Activated B cell treated with CpG ODN at 0.5 μM for 24 hours (primary cell): ENCODE data around the gene HADHB. TPM values are rescaled to one million over a fixed set of nuclear protein-coding genes. Genes with fewer than 3 reads are reported as not detected.

Experiments used
- ATAC-seq: fragments of 200-7000 bp; cut with Tn5 transposase; one replicate; pipeline ENCODE4 v1.10.0; 2021; ENCODE audit warnings: low read depth, mild to moderate bottlenecking, moderate library complexity
- CTCF ChIA-PET: fragments of 350-600 bp; sonication (Branson Sonifier 250); formaldehyde crosslinking; loops from one replicate; lab custom pipeline; 2021; ENCODE audit warnings: antibody characterized with exemption; lab: Charles Lee
- POLR2A ChIA-PET: fragments of 350-600 bp; sonication (Branson Sonifier 250); formaldehyde crosslinking; loops from one replicate; lab custom pipeline; 2021; ENCODE audit warnings: antibody characterized with exemption; lab: Charles Lee
- DNase-seq: peaks from one replicate; pipeline ENCODE4 v3.0.0; 2022
- H3K27ac Mint-ChIP-seq: one replicate; pipeline ENCODE4 v1.8.0; 2020; ENCODE audit warnings: mixed read lengths
- H3K27me3 Mint-ChIP-seq: one replicate; pipeline ENCODE4 v1.8.0; 2021; ENCODE audit warnings: mixed read lengths
- H3K36me3 Mint-ChIP-seq: one replicate; pipeline ENCODE4 v1.8.0; 2021; ENCODE audit warnings: low read depth, mixed read lengths
- H3K4me1 Mint-ChIP-seq: one replicate; pipeline ENCODE4 v1.8.0; 2021; ENCODE audit warnings: mixed read lengths
- H3K4me3 Mint-ChIP-seq: one replicate; pipeline ENCODE4 v1.8.0; 2020; ENCODE audit warnings: mild to moderate bottlenecking, mixed read lengths
- H3K9me3 Mint-ChIP-seq: one replicate; pipeline ENCODE4 v1.8.0; 2020; ENCODE audit warnings: mixed read lengths
- intact Hi-C: fragments of 100-400 bp; cut with micrococcal nuclease; formaldehyde crosslinking; loops from one replicate; pipeline ENCODE4 v1.15.1; 2024
- total RNA-seq: library from RNA; stranded (reverse); gene quantifications from 2 replicates; pipeline ENCODE4 v1.2.3, GENCODE V29; 2022
- TF ChIP-seq, protein P1 (sequence below): fragments of 200-600 bp; IDR thresholded peaks from one replicate; pipeline ENCODE4 v1.8.0; 2022; ENCODE audit warnings: antibody characterized with exemption, mild to moderate bottlenecking

HADHB gene
- total RNA-seq, 1 donor from 2014 or later: 65.6 TPM

DNA sequence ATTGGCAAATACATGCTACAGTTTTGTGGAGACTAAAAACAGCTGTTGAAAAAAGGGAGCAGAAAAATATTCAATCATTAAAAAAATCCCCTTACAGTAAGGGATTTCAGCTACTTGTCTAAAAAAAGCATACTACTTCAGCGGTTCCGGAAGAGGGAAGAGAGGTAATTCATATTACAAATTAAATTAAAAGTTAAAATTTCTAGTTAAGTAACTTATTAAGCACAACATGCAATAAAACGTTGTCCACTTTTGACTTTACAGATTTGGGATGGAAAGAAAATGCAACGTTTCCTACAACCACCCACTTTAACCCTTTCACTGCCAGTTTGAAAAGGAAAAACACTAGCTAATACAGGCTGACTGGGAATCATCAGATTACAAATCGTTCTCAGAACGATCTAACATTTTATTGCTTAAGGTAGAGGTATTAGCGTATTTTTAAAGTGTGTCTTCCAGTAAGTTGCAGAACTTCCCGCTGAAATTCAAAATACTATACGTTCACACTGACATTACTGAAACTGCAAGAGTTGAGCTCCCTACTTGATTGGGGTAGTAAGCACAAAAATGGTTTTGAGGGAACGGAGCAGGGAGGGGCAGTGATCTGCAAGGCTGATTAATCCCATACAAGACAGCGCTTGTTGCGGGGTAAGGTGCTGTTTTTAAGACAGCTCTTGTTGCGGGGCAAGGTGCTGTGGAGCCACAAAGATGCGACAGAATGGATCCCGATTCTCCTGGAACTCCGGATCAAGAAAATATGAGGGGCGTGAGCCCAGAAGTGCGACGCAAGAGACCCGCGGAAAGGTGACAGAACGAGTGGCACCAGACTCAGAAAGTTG, 1.1 kb upstream of the HADHB start:
- H3K4me3 Mint-ChIP-seq: peak overlapping the region; percentile 97
- CTCF ChIA-PET: interaction anchor here (0.8 to 1.0 kb wide), 3 partner anchors 13 to 156 kb away, joined by 3 read pairs; no protein-coding TSS in a partner anchor
- TF ChIP-seq, protein P1, sequence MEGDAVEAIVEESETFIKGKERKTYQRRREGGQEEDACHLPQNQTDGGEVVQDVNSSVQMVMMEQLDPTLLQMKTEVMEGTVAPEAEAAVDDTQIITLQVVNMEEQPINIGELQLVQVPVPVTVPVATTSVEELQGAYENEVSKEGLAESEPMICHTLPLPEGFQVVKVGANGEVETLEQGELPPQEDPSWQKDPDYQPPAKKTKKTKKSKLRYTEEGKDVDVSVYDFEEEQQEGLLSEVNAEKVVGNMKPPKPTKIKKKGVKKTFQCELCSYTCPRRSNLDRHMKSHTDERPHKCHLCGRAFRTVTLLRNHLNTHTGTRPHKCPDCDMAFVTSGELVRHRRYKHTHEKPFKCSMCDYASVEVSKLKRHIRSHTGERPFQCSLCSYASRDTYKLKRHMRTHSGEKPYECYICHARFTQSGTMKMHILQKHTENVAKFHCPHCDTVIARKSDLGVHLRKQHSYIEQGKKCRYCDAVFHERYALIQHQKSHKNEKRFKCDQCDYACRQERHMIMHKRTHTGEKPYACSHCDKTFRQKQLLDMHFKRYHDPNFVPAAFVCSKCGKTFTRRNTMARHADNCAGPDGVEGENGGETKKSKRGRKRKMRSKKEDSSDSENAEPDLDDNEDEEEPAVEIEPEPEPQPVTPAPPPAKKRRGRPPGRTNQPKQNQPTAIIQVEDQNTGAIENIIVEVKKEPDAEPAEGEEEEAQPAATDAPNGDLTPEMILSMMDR: no peak
- no peak for ATAC-seq
- POLR2A ChIA-PET: interaction anchor here (0.6 to 5.4 kb wide), 11 partner anchors 26 to 1342 kb away, joined by 3 to 43 read pairs (median 6); partner anchors contain the start of genes ADGRF3, ASXL2, RAB10 and SELENOI
- H3K4me1 Mint-ChIP-seq: peaks cover 71% of the 10 kb centered on the region
- no peaks in the 10 kb centered on the region for H3K9me3 Mint-ChIP-seq
- DNase-seq: no peak
- intact Hi-C loops: loop anchor here (1.0 to 5.0 kb wide), 9 partner anchors 26 to 365 kb away; partner anchors contain the start of gene ASXL2
- peaks cover 29% of the 10 kb centered on the region for H3K36me3 Mint-ChIP-seq
- no peaks in the 10 kb centered on the region for H3K27me3 Mint-ChIP-seq
- H3K27ac Mint-ChIP-seq: peak overlapping the region; percentile 100

DNA sequence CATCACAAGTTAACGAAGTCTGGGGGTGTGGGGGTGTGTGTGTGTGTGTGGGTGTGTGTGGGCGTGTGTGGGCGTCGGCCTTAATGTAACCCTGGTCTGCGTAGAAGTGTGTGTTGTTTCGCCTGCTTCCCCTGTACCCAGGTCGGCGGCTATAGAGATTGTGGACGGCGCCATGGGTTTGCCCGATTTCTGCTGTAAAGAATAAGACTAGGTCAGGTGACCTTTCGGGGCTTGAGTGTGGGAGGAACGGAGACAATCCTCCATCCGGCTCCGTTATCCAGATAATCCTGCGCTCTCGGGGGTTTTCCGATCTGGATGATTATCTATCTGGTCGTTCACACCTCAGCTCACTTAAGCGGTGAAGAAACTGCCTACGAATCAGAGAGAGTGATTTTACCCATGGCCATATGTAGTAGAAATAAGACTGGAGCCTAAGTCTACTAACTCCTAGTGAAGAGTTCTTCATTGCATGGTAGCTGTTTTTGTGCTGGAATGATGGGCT, 543 bp downstream of the HADHB start:
- Mint-ChIP-seq H3K9me3 (no peaks in the 10 kb centered on the region), H3K36me3 (peaks cover 17% of the 10 kb centered on the region), H3K4me3 (peak overlapping the region; percentile 97), H3K27ac (peak overlapping the region; percentile 100), H3K27me3 (no peaks in the 10 kb centered on the region), H3K4me1 (peaks cover 66% of the 10 kb centered on the region)
- ChIA-PET POLR2A (interaction anchor here (0.6 to 5.4 kb wide), 9 partner anchors 15 to 1362 kb away, joined by 3 to 43 read pairs (median 5); partner anchors contain the start of genes ADGRF3, ASXL2, RAB10 and SELENOI), CTCF (interaction anchor here (1.1 to 1.4 kb wide), 3 partner anchors 54 to 254 kb away, joined by 3 to 4 read pairs (median 4); no protein-coding TSS in a partner anchor)
- no peak for DNase-seq
- TF ChIP-seq, protein P1: no peak
- intact Hi-C loops: loop anchor here (2.0 kb wide), 2 partner anchors 48 to 60 kb away; no protein-coding TSS in a partner anchor
- peak; percentile 50 for ATAC-seq

DNA sequence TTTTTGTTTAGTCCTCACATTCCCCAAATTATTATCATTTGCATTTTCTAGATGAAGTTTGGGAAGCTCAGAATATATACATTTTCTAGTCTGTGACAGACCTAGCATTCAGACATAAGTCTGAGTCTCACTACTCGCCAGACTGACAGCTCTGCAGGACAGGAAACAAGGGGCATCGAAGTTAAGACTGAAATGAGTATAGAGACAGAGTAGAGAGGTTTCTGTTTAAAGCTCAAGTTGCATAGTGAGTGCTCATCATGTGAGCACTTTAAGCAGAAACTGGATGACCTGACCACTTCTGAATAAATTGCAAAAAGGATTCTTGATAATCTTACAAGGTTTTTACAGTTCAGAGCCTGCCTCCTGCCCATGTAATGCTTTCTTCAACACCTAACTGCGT, 1.1 kb downstream of the HADHB start:
- H3K27me3 Mint-ChIP-seq: no peaks in the 10 kb centered on the region
- ATAC-seq (no peak), DNase-seq (no peak)
- H3K27ac Mint-ChIP-seq: peak overlapping the region; percentile 100
- H3K9me3 Mint-ChIP-seq: no peaks in the 10 kb centered on the region
- H3K36me3 Mint-ChIP-seq: peaks cover 17% of the 10 kb centered on the region
- POLR2A ChIA-PET: interaction anchor here (0.6 to 5.4 kb wide), 8 partner anchors 14 to 1363 kb away, joined by 3 to 43 read pairs (median 8); partner anchors contain the start of genes ADGRF3, ASXL2, RAB10 and SELENOI
- H3K4me3 Mint-ChIP-seq: peak overlapping the region; percentile 97
- intact Hi-C loops: loop anchor here (2.0 kb wide), 2 partner anchors 49 to 61 kb away; no protein-coding TSS in a partner anchor
- CTCF ChIA-PET: interaction anchor here (1.3 to 1.4 kb wide), 2 partner anchors 54 to 254 kb away, joined by 3 to 4 read pairs; no protein-coding TSS in a partner anchor
- TF ChIP-seq, protein P1: no peak
- peaks cover 61% of the 10 kb centered on the region for H3K4me1 Mint-ChIP-seq

DNA sequence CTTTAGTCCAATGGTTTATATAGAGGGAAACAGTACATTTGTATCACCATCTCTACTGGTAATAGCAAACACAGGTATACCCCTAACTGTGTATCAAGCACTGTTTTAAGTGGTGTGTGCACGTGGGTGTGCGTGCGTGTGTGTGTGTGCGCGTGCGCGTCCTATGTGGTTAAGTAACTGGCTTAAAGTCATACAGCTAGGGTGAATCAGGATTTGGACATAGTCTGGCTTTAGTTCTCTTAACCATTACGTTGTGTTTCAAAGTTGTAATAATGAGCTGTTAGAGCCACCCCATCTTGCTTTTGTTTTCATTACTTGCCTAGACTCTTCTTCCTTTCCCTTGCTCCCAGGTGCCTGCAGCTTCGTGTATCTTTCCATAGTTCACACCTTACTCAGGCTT, 2.1 kb downstream of the HADHB start:
- H3K27ac Mint-ChIP-seq: no peak overlapping the region
- H3K27me3 Mint-ChIP-seq: no peaks in the 10 kb centered on the region
- POLR2A ChIA-PET: interaction anchor here (0.7 to 5.4 kb wide), 5 partner anchors 22 to 296 kb away, joined by 3 to 25 read pairs (median 7); partner anchors contain the start of genes ADGRF3 and SELENOI
- no peak for ATAC-seq
- H3K36me3 Mint-ChIP-seq: peaks cover 17% of the 10 kb centered on the region
- no peak for DNase-seq
- CTCF ChIA-PET: interaction anchor here (1.1 kb wide), 1 partner anchor 62 kb away, joined by 3 read pairs; no protein-coding TSS in a partner anchor
- no peaks in the 10 kb centered on the region for H3K9me3 Mint-ChIP-seq
- intact Hi-C loops: no loop called here
- TF ChIP-seq, protein P1: no peak
- H3K4me1 Mint-ChIP-seq: peaks cover 56% of the 10 kb centered on the region
- H3K4me3 Mint-ChIP-seq: peak overlapping the region; percentile 2
